Measurements from ENCODE around the gene TDRD10.
A peak's percentile ranks its signal among the peaks of the same experiment; 100 is the strongest.

The TDRD10 gene

GRCh38 chr1:154553056-154554030 is 51.3 kb downstream of the TDRD10 start:
- DNase-seq (ENCODE audit: low read depth, low spot score): no peak

GRCh38 chr1:154556422-154556821 is 54.4 kb downstream of the TDRD10 start:
- peak; percentile 78 for DNase-seq (ENCODE audit: low read depth, low spot score)

DNA sequence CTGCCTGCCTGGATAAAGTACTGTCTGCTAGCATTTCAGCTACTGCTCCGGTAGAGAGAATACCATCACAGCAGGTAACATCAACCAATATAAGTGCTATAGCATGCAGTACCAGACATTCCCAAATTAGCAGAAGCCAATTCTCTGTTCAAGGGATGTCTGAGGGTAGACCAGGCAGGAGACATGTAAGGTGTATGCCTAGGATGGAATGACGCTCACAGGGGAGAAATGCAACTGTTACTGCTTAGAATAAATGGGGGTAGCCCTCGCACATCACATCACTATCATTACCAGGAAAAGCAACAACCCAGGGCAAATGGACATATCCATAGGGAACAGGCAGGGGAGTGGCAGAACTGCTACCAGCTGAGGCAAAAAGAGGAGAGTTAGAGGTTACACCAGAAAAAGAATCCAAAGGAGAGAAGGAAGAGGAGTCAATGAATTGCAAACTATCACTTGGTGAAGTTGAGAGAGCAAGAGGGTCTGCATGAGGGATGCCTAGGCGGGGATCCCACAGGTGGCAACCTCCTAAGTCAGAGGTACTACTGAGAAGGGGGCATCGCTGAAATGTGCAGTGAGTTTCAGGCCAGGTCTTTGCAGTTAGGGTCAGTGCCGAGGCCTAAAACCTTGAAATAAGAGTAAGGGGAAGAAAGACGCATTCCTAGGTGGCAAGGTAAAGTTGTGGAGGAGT is 55.4 kb downstream of the TDRD10 start:
- DNase-seq (ENCODE audit: low read depth, low spot score): no peak

GRCh38 chr1:154557939-154558719 is 56.1 kb downstream of the TDRD10 start, which contains the start of gene UBE2Q1:
TSS of gene UBE2Q1 (minus strand) at chr1:154558662. CDS start at chr1:154558553, 109 bp downstream.
- peak; percentile 51 for DNase-seq (ENCODE audit: low read depth, low spot score)

- DNase-seq (ENCODE audit: low read depth, low spot score): peak; percentile 99
Measured at GRCh38 chr1:154558720-154559465, 56.9 kb downstream of the TDRD10 start.

DNA sequence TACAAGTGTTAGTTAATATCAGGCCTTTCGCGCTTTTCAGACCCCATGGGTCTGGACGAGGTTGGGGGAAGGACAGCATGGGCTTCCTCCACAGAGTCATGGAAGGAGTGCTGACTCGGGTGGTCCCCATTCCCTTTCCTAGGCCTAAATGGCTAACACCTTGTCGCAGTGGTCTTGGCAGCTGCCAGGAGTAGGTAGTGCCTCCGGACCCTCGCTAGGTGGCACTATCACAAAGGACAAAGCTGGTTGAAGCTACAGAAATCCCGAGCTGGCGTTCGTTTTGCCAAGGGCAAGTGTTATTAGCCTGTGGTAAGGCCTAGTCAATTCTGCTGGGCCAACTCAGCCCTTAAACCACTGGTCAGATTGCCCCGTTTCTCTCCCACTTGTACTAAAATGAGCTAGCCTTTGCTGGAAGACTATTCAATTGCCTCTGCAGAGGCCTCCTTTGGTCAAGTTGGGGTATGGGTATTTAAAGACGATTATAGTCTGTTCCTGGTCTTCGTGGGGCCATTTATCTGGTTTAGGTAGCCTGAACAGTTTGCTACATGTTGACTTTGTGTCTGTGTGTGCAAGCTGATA is 57.5 kb downstream of the TDRD10 start:
- peak; percentile 96 for DNase-seq (ENCODE audit: low read depth, low spot score)

DNA sequence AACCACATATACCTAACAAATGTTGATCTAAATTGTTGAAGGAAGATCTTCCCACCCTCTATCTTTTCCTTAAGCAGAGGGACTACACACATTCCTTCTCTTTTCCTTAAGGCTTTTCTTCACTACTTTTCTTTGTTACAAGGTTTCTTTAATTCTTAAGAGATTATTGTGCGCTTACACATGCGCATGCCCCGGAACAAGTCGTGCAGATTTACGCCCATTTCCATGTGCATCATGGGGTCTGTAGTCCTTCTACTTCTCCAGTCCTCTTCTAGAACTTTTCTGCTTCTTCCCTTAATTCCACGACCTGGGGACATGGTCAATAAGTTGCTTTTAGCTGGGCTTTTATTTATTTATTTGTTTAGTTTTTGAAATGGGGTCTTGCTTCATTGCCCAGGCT is 63.9 kb downstream of the TDRD10 start:
- DNase-seq (ENCODE audit: low read depth, low spot score): no peak

DNA sequence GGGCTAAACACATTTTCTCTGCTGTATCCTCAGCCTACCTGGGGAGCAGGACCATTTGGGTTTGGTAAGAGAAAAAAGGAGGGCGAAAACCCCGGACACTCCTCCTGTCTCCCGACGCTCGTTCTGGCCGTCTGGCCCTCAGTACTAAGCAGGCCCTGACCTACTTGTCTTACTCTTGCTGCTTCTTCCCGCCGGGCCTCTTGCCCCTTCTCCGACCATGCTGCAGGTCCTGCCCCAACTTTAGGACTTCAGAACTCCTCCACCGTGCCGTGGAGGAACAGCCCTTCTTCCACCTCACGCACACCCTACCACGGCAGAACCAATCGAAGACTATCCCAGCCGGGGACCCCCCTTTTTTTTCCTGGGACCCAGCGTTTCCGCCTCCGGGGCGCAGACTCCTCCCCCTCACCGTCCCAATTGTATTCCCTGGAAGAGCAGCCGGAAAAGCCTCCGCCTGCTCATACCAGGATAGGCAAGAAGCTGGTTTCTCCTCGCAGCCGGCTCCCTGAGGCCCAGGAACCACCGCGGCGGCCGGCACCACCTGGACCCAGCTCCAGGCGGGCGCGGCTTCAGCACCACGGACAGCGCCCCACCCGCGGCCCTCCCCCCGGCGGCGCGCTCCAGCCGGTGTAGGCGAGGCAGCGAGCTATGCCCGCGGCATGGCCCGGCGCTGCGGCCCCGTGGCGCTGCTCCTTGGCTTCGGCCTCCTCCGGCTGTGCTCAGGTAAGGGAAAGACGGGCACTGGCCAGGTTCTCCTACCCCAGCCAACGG is 65.6 kb downstream of the TDRD10 start, which contains the start of gene CHRNB2:
Gene CHRNB2 (plus strand): TSS at position 393 of the 771 bp plus-strand sequence. CDS start 267 bp downstream, at position 660.
- peak; percentile 88 for DNase-seq (ENCODE audit: low read depth, low spot score)

DNA sequence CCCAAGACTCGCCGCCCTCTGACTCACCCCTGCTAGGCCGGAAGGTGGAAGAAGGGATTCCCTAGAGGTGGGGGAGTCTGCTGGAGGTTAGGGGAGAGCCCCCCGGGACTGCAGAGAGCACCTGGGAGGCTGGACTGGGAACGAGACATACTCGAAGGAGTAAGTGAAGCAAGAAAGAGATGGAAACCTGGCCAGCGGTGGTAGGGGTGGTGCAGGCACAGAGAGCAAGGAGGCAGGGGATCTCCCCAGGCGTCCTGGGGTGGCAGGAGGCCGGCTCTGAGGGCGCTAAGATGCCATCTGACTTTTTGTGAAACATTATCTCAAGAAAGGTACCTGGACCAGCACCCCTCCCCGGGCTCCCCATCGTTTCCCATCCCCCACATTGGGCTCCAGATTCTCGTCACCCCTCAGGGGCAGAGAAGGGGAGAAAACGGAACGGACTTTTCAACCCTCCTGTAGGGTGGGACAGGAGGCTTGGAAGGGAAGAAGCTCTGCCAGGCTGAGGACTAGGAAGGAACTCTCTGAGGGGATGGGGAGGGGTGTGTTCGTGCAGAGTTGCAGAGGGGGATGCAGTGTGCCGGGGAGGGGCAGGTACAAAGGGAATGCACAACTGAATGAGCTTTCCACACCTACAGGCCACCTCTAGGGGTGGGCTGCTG is 66.3 kb downstream of the TDRD10 start:
- DNase-seq (ENCODE audit: low read depth, low spot score): no peak

DNA sequence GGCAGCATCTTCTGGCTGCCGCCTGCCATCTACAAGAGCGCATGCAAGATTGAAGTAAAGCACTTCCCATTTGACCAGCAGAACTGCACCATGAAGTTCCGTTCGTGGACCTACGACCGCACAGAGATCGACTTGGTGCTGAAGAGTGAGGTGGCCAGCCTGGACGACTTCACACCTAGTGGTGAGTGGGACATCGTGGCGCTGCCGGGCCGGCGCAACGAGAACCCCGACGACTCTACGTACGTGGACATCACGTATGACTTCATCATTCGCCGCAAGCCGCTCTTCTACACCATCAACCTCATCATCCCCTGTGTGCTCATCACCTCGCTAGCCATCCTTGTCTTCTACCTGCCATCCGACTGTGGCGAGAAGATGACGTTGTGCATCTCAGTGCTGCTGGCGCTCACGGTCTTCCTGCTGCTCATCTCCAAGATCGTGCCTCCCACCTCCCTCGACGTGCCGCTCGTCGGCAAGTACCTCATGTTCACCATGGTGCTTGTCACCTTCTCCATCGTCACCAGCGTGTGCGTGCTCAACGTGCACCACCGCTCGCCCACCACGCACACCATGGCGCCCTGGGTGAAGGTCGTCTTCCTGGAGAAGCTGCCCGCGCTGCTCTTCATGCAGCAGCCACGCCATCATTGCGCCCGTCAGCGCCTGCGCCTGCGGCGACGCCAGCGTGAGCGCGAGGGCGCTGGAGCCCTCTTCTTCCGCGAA is 69.4 kb downstream of the TDRD10 start:
- DNase-seq (ENCODE audit: low read depth, low spot score): no peak

- DNase-seq (ENCODE audit: low read depth, low spot score): no peak
Measured at GRCh38 chr1:154571964-154572288, 69.9 kb downstream of the TDRD10 start.

GRCh38 chr1:154572468-154573167 is 70.6 kb downstream of the TDRD10 start:
- DNase-seq (ENCODE audit: low read depth, low spot score): no peak

DNA sequence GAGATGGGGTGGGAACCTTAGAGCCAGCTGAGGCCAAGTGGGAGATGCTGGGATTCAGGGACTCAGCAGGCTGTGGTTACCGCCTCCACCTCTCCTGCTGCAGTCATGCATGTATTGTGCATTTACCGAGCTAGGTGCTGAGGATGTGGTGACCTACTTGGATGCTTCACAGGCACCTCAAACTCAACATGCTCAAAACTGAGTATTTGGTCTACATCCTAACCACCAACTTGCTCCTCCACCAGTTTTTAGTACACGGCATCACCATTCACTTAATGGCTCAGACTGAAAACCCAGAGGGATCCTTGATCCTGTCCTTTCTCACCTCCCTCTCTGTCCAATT is 71.1 kb downstream of the TDRD10 start:
- no peak for DNase-seq (ENCODE audit: low read depth, low spot score)

DNA sequence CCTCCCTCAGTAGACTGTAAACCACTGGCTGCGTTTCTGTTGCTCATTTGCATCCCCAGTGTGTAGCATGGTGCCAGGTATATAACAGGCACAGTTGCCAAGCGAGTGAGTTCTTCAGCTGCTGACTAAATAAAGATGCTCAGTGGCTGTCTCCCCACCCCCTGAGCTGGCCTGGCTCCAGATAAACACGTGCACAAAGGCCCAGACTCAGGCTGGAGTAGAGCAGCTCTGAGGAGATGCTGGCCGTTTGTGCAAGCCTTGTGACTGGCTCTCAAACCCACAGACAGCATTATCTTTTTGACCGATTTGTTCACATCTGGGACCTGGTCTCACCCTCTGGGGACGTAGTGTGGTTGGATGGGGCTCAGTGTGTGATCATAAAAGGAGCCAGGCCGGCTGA is 72.7 kb downstream of the TDRD10 start:
- DNase-seq (ENCODE audit: low read depth, low spot score): peak; percentile 31

DNA sequence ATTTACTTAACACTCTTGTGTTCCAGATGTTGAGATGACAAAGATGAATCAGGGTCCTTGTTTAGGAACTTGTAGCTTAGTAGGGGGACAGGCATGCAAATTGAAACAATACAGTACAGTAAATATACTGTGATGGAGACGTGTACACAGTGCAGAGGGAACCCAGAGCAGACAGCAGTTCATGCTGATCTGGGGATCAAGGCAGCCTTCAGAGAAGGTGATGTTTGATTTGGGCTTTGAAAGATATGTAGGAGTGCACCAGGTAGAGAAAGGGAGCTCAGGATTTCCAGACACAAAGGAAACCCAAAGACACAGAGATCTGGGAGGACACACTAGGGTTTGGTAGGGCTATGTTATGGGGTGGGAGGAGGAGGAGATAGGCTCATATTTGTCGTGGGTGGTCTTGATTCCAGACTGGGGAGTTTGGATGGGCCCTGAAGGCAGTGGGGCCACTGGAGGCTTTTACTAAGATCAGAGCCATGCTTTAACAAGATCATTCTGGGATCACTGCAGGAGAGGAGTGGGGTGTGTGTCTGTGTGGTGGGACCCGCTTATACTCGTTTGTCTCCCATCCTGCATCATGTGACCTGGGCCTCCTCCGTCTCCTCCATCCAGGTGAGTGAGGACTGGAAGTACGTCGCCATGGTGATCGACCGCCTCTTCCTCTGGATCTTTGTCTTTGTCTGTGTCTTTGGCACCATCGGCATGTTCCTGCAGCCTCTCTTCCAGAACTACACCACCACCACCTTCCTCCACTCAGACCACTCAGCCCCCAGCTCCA is 73.3 kb downstream of the TDRD10 start:
- no peak for DNase-seq (ENCODE audit: low read depth, low spot score)

- no peak for DNase-seq (ENCODE audit: low read depth, low spot score)
Measured at GRCh38 chr1:154575951-154576566, 74.0 kb downstream of the TDRD10 start.

Data from astrocyte of the hippocampus (primary cell).